ENCODE measurements around the gene APPBP2. TPM values are rescaled to one million over a fixed set of nuclear protein-coding genes. Genes with fewer than 3 reads are reported as not detected.
"Not testable (repeated sequence)": the region's sequence is repeated elsewhere in the genome, so short reads cannot be mapped to it uniquely, and the experiment has no call there.

APPBP2 gene
- polyA plus RNA-seq, 3 donors, result 50.7 to 58.5 (median 54.5) TPM

DNA sequence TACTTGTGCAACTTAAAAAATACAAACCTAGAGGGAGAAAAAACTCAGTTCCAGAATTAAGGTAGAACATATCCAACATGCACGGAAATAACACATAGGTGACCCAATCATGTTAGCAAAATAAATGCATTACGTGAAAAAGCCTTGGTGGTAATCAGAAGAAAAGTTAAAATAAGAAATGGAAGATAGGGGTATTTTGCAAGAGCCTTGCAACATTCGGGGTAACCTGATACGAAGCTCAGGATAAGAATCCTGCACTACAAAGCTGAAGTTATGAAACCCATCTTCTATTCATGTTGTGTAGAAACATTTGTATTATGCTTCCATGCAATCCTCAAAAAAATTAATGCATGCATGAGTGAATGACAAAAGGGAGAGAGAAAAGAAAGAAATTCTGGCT is 70.7 kb downstream of the APPBP2 start:
- no peak for DNase-seq (ENCODE audit: extremely low read depth in 1 of 11, low read depth in 9 of 11, low spot score in 4 of 11)

DNA sequence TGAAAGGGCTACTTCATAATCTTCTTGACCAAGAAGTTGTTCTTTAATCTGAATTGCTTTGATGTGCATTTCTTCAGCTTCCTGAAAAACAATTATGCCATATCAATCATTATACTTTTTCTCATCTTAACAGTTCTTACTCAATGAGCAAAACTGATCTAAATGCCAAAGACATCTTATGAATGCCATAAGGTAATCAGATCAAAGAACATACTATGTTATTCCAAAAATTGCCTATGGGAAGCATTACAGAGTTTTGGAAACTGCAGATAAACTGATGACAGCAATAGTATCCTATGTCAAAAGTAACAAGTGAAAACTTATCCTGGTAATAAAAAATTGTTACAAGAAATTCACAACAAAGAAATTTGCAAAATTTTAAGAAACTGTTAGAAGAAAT is 74.1 kb downstream of the APPBP2 start:
- DNase-seq (ENCODE audit: extremely low read depth in 1 of 11, low read depth in 9 of 11, low spot score in 4 of 11), result no peak

DNA sequence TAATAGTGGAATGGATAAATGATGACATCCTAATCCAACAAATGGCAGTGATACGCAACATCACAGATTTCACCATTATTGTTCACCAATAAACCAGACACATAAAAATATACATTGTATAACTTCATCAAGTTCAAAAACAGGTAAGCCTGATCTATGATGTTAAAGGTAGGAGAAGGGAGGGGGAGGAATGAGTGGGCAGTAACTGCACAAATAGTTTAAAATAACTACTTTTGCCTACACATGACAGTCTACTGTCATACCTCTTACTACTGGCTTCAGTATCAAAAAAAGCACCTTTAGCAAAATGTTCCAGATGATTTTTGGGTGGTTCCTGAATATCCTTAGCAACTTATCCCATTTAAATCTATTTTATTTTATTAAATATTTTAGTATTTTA is 75.0 kb downstream of the APPBP2 start:
- no peak for DNase-seq (ENCODE audit: extremely low read depth in 1 of 11, low read depth in 9 of 11, low spot score in 4 of 11)

DNA sequence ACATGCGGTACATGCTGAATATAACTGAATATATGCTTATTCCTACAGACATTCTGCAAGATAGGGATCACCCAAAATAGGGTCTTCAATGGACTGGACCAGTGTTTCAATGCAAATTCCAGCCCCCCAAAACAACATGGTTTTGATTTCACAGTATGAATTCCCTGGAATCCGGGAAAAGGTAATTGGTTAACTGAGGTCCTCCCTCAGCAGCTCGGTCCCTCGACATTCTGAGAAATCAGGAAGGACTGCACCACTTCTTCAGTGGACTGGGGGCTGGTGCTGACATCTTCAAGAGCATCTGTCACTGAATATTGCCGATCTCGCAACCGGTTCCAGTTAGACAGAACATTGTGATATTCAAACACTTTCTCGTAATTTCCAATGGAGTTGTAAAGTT is 78.7 kb downstream of the APPBP2 start:
- no peak for DNase-seq (ENCODE audit: extremely low read depth in 1 of 11, low read depth in 9 of 11, low spot score in 4 of 11)

DNA sequence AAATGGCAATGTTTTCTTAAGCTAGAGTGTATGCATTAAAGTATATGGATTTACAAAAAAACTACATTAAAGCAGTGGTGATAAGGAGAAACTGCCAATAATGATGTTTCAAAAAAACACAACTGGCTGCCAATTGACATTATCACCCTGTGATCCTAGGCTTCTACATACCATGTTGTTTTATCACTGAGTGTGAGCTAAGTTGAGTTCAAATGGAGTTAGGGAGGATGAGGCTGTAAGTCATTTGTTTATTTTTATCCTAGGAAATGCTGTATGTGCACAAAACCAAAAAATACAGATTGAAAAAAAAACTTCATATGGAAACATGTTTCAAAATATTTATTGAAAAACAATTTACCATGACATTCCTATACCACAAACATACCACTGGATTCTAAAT is 80.9 kb downstream of the APPBP2 start:
- no peak for DNase-seq (ENCODE audit: extremely low read depth in 1 of 11, low read depth in 9 of 11, low spot score in 4 of 11)

DNA sequence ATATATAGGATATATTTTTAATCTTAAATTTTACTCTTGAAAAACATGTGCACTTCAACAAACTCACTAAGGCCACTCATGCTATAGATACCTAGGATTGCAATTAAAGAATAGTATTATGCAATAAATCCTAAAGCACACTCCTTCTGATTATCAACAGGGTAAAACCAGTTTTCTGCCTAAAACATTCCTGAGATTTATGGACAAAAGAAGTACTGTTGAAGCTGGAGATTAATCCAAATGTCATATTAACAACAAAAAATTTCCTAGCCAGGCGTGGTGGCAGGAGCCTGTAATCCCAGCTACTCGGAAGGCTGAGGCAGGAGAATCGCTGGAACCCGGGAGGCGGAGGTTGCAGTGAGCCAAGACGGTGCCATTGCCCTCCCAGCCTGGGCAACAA is 82.3 kb downstream of the APPBP2 start:
- DNase-seq (ENCODE audit: extremely low read depth in 1 of 11, low read depth in 9 of 11, low spot score in 4 of 11), result no peak

DNA sequence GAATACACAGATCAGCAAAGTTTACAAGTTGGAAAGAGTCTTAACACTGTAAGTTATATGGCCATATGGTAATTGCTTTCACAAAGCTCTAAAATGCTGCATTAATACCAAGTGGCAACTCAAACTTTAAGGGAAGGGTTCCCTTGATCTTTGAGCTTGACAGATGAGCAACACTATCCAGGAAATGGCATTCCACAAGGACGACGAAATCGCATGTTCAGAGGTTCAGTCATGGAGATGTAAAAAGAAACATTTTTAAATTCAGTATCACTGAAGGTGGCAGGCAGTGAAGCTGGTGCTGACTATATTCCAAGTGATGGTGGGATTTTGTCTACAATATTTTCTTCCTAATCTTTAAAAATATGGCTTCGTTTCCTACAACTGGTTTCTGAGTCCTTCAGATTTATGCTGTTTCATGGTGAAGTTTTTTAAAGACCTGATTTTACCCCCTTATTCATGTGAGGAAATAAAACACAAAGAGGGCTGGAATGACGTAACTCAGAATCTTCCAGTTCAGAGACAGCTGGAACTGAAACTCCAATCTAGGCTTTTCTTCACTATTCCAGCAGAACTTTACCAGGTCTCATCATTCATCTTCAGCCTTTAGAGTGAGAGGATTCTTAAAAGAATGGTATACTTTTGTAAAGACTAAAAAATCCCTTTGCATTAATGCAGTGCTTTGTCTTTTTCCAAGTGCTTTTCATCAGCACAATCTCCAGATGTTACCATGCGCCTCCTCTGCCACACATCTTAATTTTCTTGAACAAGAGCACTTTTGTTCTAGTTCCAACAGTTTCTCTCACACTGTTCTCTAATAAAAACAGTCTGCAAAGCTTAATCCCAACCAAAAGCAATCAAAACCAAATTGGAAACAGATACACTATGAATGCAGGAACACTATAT is 83.5 kb downstream of the APPBP2 start:
- no peak for DNase-seq (ENCODE audit: extremely low read depth in 1 of 11, low read depth in 9 of 11, low spot score in 4 of 11)

DNA sequence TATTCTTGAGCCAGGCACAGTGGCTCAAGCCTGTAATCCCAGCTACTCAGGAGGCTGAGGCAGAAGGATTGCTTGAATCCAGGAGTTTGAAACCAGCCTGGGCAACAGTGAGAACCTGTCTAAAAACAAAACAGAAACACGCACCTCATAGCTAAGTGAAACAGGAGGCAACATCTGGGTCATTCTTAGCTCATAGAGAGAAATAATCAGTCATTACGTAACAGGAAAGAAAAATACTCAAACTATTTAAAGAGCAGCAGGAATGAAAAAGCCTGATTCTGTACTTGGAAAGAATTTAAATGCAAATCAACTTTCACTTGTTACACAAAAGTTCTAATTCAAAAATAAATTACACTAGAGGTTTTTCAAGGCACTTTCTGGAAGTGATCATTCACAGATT is 86.5 kb downstream of the APPBP2 start:
- DNase-seq (ENCODE audit: extremely low read depth in 1 of 11, low read depth in 9 of 11, low spot score in 4 of 11), result no peak

DNA sequence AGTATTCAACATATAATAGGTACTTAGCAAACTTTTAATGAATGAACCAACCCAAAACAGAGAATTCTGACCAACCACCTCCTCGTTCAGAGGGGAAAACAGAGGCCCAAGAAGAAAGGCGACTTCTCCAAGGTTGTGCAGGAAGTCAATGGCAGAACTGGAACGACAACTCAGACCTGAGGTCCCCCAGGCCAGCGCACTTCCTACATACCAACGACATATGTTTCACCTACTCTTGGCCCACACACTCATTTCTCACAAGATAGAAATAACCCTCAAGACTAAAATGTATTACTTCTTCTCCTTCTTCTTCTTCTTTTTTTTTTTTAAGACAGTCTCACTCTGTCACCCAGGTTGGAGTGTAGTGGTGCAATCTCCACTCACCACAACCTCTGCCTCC is 89.4 kb downstream of the APPBP2 start:
- no peak for DNase-seq (ENCODE audit: extremely low read depth in 1 of 11, low read depth in 9 of 11, low spot score in 4 of 11)

DNA sequence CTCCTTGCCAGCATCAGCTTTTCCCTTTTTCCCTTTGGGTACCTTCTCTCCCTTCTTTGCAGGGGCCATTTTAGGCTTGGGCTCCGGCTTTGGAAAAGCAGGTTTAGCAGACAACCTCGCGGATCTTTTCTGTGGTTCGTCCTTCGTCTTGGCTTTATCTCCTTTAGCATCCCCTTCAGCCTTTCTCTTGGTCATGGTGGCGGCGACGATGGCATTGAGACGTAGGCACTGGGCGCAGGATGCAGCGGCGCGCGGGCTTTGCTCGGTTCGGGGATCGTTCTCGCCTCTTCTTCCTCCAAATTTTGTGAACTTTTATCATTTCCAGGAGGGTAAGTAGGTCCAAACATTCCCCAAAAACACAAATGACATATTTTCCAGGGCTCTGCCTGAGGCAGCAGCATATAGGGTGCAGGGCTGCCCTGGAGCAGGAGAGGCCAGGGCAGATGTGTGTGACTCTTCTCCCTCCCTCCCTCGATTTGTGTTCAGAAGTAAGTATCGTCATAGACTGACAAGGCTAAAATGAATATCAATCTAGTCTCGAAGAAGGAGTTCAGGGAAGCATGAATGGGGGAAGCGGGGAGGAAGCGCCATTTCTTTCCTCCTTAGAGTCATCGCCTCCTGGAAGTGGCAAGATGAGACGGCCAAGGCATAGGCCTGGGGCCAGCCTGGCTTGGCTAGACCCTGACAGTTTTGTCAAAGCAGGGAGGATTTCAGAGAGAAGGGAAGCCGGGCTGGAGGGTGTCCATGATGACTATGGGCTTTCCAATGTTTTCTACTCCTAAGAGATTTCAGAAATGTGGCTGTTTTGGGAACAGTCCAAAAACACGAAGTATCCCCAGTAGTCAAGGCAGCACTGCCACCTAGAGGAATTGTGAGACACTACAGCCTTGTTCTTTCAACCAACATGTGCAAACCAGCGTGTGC is 90.5 kb downstream of the APPBP2 start:
- DNase-seq (ENCODE audit: extremely low read depth in 1 of 11, low read depth in 9 of 11, low spot score in 4 of 11), result peak; percentile 61 to 86 (median 75)

DNA sequence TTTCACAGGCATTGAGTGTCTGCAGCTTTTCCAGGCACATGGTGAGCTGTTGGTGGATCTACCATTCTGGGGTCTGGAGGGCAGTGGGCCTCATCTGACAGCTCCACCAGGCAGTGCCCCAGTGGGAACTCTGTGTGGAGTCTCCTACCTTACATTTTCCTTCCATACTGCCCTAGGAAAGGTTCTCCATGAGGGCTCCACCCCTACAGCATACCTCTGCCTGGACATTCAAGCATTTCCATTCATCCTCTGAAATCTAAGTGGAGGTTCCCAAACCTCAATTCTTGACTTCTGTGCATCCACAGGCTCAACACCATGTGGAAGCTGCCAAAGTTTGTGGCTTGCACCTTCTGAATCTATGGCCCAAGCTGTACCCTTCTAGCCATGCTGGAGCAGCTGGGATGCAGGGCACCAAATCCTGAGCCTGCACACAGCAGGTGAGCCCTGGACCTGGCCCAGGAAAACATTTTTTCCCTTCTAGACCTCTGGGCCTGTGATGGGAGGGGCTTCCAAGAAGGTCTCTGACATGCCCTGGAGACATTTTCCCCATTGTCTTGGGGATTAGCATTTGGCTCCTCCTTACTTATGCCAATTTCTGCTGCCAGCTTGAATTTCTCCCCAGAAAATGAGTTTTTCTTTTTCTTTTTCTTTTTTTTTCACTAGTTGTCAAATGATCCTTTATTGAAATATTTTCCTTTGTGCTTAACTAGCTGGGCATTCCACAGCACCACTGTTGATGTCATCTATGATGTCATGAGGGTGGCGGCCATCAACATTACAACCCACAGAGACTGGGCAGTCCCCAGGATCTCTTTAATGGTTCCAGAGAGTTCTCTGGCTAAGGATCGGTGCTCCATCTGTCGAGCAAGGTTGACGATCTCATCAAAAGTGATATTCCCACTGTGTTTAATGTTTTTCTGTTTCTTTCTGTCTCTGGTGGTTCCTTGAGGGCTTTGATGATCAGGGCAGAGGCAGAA is 92.7 kb downstream of the APPBP2 start:
- not testable (repeated sequence) for DNase-seq (ENCODE audit: extremely low read depth in 1 of 11, low read depth in 9 of 11, low spot score in 4 of 11)

DNA sequence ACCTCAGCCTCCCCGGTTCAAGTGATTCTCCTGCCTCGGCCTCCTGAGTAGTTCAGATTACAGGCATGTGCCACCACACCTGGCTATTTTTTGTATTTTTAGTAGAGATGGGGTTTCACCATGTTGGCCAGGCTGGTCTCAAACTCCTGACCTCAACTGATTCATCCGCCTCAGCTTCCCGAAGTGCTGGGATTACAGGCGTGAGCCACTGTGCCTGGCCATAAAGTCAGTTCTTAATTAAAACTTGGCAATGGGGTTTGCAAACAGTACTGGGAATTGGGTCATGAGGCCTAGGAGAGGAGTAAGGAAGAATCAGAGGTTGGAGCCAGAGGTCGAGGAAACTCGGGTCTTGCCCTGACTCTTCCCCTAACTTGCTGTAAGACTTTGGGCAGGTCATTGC is 95.5 kb downstream of the APPBP2 start:
- not testable (repeated sequence) for DNase-seq (ENCODE audit: extremely low read depth in 1 of 11, low read depth in 9 of 11, low spot score in 4 of 11)

DNA sequence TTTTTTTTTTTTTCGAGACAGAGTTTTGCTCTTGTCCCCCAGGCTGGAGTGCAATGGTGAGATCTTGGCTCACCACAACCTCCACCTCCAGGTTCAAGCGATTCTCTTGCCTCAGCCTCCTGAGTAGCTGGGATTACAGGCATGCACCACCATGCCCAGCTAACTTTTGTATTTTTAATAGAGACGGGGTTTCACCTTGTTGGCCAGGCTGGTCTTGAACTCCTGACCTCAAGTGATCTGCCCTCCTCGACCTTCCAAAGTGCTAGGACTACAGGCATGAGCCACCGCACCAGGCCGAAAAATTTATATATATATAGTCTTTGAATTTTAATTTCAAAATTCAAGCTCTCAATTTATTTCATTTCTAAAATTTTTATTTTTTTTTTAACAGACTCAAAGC is 97.6 kb downstream of the APPBP2 start:
- DNase-seq (ENCODE audit: extremely low read depth in 1 of 11, low read depth in 9 of 11, low spot score in 4 of 11), result not testable (repeated sequence)

DNA sequence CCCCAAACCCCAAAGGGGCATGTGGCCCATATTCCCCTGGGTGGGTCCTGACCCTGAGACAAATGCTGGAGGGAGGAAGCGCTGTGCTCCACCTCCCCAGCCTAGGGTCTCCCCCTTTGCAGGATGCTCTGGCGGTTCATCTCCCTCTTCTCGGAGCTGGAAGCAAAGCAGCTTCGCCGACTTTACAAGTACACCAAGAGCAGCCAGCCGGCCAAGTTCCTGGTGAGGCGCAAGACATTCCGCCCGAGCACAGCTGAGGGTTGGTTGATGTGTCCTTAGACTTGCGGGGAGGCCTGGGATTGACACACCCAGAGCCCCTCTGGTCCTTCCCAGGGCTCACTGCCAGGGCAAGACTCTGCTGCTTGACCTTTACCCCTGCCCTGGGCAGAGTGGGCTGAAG is 99.4 kb downstream of the APPBP2 start:
- no peak for DNase-seq (ENCODE audit: extremely low read depth in 1 of 11, low read depth in 9 of 11, low spot score in 4 of 11)

DNA sequence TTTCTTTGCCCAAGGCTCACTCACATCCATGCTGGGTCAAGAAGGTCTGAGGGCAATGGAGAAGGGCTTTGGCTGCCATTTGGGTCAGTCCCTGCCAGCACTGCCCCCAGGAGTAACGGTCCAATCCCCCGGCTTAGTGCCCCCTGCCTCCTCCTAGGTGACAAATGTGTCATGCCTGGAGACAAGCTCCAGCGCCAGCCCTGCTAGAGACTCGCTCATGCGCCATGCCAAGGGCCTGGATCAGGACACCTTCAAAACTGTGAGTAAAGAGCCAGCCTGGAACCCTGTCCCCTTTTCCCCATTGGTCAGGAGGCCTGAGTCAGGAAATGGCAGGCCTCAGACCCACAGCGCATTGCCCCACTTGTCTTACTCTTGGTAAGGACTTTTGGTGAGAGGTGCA is 100.4 kb downstream of the APPBP2 start:
- DNase-seq (ENCODE audit: extremely low read depth in 1 of 11, low read depth in 9 of 11, low spot score in 4 of 11), result no peak

DNA sequence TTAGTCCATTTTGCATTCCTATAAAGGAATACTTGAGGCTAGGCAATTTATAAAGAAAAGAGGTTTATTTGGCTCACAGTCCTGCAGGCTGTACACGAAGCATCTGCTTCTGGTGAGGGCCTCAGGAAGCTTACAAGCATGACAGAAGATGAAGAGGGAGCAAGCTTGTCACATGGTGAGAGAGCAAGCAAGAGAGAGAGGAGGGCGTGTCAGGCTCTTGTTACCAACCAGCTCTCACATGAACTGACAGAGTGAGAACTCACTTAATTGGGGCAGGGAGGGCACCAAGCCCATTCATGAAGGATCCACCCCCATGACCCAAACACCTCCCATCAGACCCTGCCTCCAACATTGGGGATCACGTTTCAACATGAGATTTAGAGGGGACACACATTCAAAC is 102.2 kb downstream of the APPBP2 start:
- no peak for DNase-seq (ENCODE audit: extremely low read depth in 1 of 11, low read depth in 9 of 11, low spot score in 4 of 11)

DNA sequence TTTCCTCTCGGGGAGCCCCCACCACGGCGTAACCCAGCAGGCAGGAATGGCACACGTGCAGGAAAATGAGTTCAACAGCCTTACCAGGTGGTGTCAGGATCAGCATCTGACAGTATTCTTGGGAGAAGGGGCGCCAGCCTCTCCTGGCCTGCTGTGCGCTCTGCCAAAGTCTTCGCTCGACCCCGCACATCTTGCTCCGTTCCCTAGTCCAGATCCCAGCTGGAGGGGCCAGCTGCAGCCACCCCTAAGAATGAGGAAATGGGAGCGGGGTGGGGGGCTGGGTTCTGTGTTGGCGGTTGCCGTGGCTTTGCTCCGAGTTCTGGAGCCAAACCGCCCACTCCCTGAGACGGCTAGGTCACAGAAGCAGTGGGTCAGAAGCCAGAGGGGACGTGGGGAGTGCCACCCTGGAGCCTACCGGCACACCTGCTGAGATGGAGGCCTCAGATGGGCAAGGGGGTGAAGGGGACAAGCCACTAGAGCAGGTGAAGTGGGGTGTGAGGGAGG is 103.8 kb downstream of the APPBP2 start, which contains the start of gene CHCT1:
Gene CHCT1 (plus strand): TSS at position 328 of the 504 bp plus-strand sequence. CDS start 104 bp downstream, at position 432.
- no peak for DNase-seq (ENCODE audit: extremely low read depth in 1 of 11, low read depth in 9 of 11, low spot score in 4 of 11)

DNA sequence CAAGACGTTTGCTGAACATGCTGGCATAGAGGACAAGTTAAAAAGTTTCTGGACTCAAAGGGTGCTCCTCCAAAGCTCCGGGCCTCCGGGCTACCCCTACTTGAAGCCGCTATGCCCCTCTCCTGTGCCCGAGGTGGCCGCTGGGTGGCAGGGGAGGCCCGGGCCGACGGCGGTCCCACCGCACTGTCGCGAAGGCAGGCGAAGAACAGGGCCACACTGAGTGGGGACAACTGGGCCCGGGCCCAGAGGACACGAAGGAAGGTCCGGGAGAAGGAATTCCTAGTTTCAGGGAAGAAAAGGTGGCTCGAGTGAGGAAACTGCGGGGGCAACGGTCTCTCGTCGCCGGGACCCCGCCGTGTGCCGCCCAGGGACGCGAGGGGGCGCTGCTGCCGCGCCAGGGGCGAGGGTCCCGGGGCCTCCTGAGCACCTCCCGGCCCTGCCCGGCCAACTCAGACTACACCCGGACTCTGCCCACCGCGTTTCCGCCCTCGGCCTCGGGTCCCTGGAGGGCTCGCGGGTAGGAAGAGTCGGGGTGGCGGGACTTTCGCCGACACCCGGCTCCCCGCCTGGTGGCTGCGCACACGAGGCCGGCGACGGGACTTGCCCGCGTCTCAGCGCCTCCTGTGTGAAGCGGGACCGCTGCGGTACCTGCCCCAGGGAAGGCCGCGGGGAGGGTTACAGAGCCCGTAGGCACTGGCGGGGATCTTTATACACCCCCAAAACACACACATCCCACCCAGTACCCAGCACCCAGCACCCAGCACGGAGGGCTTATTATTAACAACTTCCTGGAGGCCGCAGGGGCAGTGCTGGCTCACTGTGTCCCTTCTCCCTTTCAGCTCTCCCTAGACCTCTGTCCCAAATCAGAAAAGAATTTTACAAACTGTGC is 104.5 kb downstream of the APPBP2 start:
- peak in 9 of 11 donors; percentile 22 to 65 (median 48) for DNase-seq (ENCODE audit: extremely low read depth in 1 of 11, low read depth in 9 of 11, low spot score in 4 of 11)

Measured in renal cortex interstitium (tissue), 11 donors.